Muscle layer of duodenum (tissue), 2 donors: Measurements from ENCODE around the gene FAM163A.

ENCODE experiments used
- H3K27ac ChIP-seq: one replicate; pipeline ENCODE4 v1.7.0; 2013; ENCODE audit warnings: mild to moderate bottlenecking, low read length
- H3K27me3 ChIP-seq: one replicate; pipeline ENCODE4 v1.7.0; 2013; ENCODE audit warnings: low read depth, mild to moderate bottlenecking, control low read depth, low read length
- H3K36me3 ChIP-seq, 2 donors: one replicate each; pipeline ENCODE4 v1.7.0; 2013; ENCODE audit warnings: low read length in 2 of 2, control low read depth in 1 of 2, mild to moderate bottlenecking in 1 of 2; ENCODE audit not compliant: insufficient read depth in 2 of 2, control insufficient read depth in 1 of 2
- H3K4me1 ChIP-seq, 2 donors: one replicate each; pipeline ENCODE4 v1.7.0; 2013; ENCODE audit warnings: low read length in 2 of 2, mild to moderate bottlenecking in 2 of 2, control low read depth in 1 of 2, moderate library complexity in 1 of 2; ENCODE audit not compliant: insufficient read depth in 2 of 2, control insufficient read depth in 1 of 2
- H3K4me3 ChIP-seq, 2 donors: one replicate each; pipeline ENCODE4 v1.7.0; 2013; ENCODE audit warnings: low read length in 2 of 2, low read depth in 1 of 2, mild to moderate bottlenecking in 1 of 2
- H3K9me3 ChIP-seq, 2 donors: one replicate each; pipeline ENCODE4 v1.7.0; 2013; ENCODE audit warnings: low read length in 2 of 2, control low read depth in 1 of 2, mild to moderate bottlenecking in 1 of 2; ENCODE audit not compliant: control insufficient read depth in 1 of 2
- donor health status: healthy.

Gene FAM163A

DNA sequence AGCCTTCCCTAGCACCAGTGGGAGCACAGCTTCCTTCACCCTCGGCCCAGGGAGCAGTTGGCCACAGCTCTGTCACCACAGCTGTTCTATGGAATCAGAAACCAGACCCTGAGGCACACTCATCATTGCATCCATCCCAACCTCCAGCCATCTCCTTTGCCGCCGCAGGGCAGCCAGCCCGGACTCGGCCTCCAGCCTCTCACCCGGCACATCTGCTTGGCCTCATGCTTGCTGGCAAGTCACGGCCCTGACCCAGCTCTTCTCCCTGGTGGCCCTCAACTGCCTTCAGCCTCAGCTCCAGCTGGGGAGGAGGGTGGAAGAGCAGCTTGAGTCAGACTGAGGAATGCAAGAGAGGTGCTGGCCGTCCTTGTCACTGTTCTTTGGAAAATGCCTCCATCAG lies 74.7 kb downstream of the FAM163A start:
- no peaks in the 10 kb centered on the region for H3K36me3 ChIP-seq
- no peaks in the 10 kb centered on the region for H3K9me3 ChIP-seq
- no peak overlapping the region for H3K27ac ChIP-seq
- no peak overlapping the region for H3K4me3 ChIP-seq
- H3K27me3 ChIP-seq = no peaks in the 10 kb centered on the region
- peaks cover 13 to 32% of the 10 kb centered on the region in 2 donors for H3K4me1 ChIP-seq

DNA sequence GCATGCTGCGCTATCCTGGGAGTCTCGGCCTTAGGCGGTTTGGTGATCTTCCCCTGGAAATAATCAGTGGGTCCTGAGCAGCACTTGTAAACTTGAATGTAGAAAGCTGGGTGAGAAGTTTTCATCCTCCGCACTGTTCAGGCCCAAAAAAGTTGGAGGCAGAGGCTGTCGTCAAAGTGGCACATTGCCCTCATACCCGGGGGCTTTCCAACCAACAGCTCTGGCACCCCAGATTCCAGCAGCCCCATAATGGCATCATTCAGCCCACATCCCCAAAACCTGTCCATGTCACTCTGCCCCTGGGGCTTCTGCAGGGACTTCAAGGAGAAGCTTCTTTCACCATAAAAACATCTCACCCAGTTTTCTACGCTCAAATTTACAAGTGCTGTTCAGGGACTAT lies 75.2 kb downstream of the FAM163A start:
- no peaks in the 10 kb centered on the region for H3K27me3 ChIP-seq
- no peak overlapping the region for H3K4me3 ChIP-seq
- no peaks in the 10 kb centered on the region for H3K9me3 ChIP-seq
- no peaks in the 10 kb centered on the region for H3K36me3 ChIP-seq
- peaks cover 13 to 32% of the 10 kb centered on the region in 2 donors for H3K4me1 ChIP-seq
- H3K27ac ChIP-seq = no peak overlapping the region

DNA sequence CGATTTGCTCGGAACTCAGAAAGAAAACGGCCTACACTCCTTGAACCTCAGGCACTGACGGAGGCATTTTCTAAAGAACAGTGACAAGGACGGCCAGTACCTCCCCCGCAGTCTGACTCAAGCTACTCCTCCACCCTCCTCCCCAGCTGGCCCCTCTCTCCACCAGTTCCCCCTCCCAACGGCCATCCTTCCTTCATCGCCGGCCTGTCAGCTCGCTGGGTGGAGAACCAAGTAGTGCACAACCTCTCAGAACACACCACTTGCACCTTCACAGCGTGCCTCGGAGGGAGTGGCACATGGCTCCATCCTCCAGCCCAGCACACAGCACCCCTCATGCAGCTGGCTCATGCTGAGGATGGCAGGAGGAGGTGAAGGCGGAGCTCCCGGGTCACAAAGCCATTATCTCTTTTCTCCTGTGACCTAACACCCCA lies 75.7 kb downstream of the FAM163A start:
- Histone ChIP-seq H3K27ac (no peak overlapping the region), H3K4me1 (peaks cover 13 to 32% of the 10 kb centered on the region in 2 donors), H3K9me3 (no peaks in the 10 kb centered on the region), H3K4me3 (no peak overlapping the region), H3K36me3 (no peaks in the 10 kb centered on the region), H3K27me3 (no peaks in the 10 kb centered on the region)

DNA sequence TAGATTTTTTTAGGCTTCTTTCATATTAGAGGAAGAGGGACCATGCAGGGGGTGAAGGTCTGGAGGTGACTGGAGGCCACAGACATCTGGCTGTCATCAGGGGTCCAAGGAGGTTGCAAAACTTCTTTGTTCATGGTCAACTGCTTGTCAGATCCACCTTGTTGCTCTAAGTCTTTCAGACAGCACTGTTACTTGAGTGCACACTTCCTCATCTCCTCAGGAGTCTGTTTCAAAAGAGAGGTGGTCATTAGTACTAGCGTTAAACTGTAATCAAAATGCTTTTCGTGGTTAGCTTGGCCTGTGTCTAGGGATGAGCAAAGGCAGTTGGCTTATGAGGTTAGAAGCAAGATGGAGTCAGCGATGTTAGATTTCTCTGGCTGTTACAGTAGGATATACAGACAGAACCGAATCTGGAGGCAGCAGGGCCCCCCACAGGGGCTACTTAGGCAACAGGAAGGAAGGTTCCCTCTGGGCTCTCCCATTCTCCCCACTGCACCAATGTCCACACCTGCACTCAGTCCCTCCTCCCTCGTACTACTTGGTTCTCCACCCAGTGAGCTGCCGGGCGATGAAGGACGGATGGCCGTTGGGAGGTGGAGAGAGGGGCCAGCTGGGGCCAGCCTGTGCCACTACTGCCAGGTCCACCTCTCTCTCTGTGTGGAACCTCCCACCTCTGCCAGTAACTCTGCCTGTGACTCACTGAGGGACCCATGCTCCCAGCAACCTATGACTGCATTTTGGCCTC lies 77.3 kb downstream of the FAM163A start:
- no peaks in the 10 kb centered on the region for H3K9me3 ChIP-seq

DNA sequence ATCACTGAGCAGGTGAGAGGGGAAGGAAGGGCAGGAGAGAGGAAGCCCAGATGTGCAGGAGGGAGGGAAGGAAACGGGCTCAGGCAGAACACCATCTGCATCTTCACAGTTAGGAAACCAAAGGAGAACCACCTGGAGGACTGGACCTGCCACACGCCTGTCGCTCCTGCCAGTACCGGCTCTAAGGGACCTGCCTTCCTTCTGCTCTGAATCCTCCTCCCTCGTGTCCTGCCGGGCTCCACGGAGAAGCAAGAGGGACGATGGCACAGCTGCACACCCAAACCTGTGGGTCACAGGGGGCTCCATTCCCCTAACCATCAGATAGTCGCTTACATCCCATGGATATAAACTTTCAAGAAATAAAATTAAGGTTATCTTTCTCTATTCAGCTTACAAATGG lies 78.4 kb downstream of the FAM163A start:
- no peak overlapping the region for H3K4me3 ChIP-seq
- no peak overlapping the region for H3K27ac ChIP-seq
- H3K9me3 ChIP-seq = no peaks in the 10 kb centered on the region
- H3K4me1 ChIP-seq = peaks cover 0 to 11% of the 10 kb centered on the region in 2 donors
- H3K36me3 ChIP-seq = no peaks in the 10 kb centered on the region
- no peaks in the 10 kb centered on the region for H3K27me3 ChIP-seq

More for the DNA sequence above, 77.3 kb downstream of the FAM163A start:
- Histone ChIP-seq H3K27me3 (no peaks in the 10 kb centered on the region), H3K27ac (no peak overlapping the region), H3K4me3 (no peak overlapping the region), H3K4me1 (peaks cover 7 to 19% of the 10 kb centered on the region in 2 donors), H3K36me3 (no peaks in the 10 kb centered on the region)

DNA sequence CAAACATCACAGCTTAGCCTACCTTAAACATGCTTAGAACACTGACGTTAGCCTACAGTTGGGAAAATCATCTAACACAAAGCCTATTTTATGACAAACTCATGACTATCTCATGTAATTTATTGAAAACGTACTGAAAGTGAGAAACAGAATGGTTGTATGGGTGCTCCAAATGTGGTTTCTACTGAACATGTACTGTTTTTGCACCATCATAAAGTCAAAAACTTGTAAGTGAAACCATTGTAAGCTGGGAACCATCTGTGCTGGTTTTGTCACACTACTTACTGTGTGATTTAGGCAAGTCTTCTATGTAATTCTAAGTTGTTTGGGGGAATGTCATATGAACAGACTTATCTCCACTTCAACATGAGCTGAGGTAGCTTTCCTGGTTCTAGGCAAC lies 79.0 kb downstream of the FAM163A start:
- H3K27ac ChIP-seq = no peak overlapping the region

DNA sequence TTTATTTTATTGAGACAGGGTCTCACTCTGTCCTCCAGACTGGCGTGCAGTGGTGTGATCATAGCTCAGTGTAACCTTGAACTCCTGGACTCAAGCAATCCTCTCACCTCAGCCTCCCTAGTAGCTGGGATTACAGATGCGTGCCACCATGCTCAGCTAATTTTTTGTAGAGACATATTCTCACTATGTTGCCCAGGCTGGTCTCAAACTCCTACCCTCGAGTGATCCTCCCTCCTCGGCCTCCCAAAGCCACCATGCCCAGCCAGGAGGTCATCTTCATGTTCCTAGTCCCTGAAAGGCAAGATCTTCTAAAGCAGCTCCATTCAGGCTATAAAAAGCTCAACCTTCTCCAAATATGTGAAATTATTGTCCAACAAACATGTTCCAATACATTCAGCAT lies 80.6 kb downstream of the FAM163A start:
- H3K36me3 ChIP-seq = no peaks in the 10 kb centered on the region
- H3K4me1 ChIP-seq = no peaks in the 10 kb centered on the region
- H3K9me3 ChIP-seq = no peaks in the 10 kb centered on the region
- H3K27ac ChIP-seq = no peak overlapping the region
- no peak overlapping the region for H3K4me3 ChIP-seq
- no peaks in the 10 kb centered on the region for H3K27me3 ChIP-seq

More for the DNA sequence above, 79.0 kb downstream of the FAM163A start:
- Histone ChIP-seq H3K4me1 (peaks cover 0 to 9% of the 10 kb centered on the region in 2 donors), H3K9me3 (no peaks in the 10 kb centered on the region), H3K4me3 (no peak overlapping the region), H3K27me3 (no peaks in the 10 kb centered on the region), H3K36me3 (no peaks in the 10 kb centered on the region)

DNA sequence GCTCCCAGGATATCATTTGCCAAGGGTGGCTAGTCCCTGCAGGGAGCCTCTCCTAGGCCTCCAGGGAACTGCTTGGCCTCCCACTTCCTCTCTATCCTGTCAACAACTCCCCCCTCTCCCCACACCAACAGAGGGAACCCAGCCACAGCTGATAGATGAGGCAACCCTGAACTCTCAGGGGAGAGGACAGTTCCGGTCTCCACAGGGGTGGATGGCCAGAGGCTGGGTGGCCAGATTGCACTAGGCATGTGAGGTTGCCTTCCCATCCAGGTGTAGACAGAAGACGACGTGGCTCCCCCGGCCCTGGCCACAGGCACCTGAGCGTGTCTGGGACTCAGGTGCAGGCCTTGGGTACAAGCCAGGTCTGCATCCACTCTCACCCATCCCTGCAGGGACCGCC lies 81.2 kb downstream of the FAM163A start:
- H3K9me3 ChIP-seq = no peaks in the 10 kb centered on the region
- H3K27ac ChIP-seq = no peak overlapping the region
- H3K36me3 ChIP-seq = no peaks in the 10 kb centered on the region
- no peak overlapping the region for H3K4me3 ChIP-seq
- H3K4me1 ChIP-seq = no peaks in the 10 kb centered on the region
- H3K27me3 ChIP-seq = no peaks in the 10 kb centered on the region

DNA sequence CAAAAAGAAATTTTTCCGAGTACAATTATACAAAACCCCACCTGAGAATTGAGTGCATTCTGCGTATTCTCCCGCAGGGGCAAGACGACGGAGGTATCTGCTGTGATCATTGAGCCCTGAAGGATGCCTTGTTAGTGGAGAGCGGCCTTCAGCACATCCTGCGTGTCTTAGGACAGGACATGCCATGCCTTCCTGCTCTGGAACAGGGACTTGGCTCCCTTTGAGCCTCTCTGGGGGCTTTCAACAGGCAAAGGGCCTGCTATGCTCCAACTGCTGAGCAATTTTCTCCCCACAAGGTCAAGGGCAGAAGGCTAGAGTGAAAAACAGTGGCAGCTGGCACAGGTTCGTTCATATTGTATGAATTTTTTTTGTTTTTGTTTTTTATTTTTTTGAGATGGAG lies 82.1 kb downstream of the FAM163A start:
- H3K4me1 ChIP-seq = no peaks in the 10 kb centered on the region
- H3K9me3 ChIP-seq = no peaks in the 10 kb centered on the region
- no peak overlapping the region for H3K27ac ChIP-seq
- no peak overlapping the region for H3K4me3 ChIP-seq
- H3K27me3 ChIP-seq = no peaks in the 10 kb centered on the region
- H3K36me3 ChIP-seq = no peaks in the 10 kb centered on the region

DNA sequence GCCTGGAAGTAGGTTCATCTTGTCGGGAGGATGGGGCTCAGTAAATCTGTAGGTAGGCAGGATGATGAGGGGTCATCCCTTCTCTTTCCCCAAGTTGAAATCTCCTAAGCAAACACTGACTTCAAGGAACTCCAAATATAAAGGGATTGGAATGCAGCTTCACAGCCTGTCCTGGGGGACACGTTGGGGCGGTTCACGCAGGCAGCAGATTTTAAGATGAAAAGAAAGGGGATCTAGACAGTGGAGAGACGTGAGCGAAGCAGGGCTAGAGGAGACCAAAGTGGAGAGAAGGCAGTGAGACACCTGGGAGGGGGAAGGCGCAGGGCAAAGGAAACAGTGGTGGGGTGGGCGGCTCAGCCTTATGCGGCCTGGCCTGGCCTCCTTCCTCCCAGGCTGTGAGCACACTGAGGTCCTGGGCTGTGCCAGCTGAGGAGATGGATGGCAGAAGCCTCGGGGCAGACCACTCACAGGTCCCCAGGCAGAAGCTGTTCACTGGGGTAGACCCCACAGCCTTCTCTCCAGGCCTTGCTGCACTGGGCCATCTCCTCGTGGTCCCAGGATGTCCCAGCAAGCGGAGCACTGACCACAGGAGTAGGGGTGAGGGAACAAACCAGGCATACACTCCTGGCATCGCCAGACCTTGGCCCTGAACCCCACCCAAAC lies 82.8 kb downstream of the FAM163A start:
- Histone ChIP-seq H3K4me3 (no peak overlapping the region), H3K27ac (no peak overlapping the region), H3K27me3 (no peaks in the 10 kb centered on the region), H3K4me1 (no peaks in the 10 kb centered on the region), H3K9me3 (no peaks in the 10 kb centered on the region), H3K36me3 (no peaks in the 10 kb centered on the region)

DNA sequence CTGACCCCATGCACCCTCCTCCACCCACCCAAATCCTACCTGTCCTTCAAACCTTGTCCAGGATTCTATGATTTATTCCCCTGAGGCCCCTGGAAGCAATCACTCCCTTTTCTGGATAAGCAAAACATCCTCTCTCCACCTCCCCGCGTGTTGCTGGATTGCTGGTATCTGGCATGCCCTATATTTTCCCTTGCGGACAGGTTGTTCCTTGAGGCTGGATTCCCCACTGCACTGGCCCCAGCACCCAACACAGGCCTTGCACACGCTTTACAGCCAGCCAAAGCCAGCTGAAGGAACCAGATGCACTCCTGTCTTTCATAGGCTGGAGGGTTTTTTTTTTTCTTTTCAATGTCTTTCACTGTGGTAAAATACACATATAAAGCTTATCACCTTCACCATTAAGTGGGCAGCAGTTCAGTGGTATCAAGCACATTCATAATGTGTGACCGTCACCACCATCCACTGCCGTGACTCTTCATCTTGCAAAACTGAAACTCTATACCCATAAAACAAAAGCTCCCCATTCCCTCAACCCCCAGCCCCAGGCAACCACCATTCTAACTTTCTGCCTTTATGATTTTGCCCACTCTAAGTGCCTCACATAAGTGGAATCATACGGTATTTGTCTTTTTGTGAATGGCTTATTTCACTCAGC lies 83.7 kb downstream of the FAM163A start:
- H3K27ac ChIP-seq = no peak overlapping the region
- no peaks in the 10 kb centered on the region for H3K27me3 ChIP-seq
- no peak overlapping the region for H3K4me3 ChIP-seq
- no peaks in the 10 kb centered on the region for H3K36me3 ChIP-seq
- no peaks in the 10 kb centered on the region for H3K9me3 ChIP-seq
- no peaks in the 10 kb centered on the region for H3K4me1 ChIP-seq
